IMR-90 (cell line): Measurements from ENCODE around the gene CAP2.

ENCODE experiments used
- RCOR1 ChIP-seq: IDR thresholded peaks from 2 replicates; pipeline ENCODE4 v1.6.1; 2012; ENCODE audit warnings: mild to moderate bottlenecking, low read length, improper control_type of control experiment; ENCODE audit not compliant: insufficient replicate concordance
- TF ChIP-seq, protein P1 (sequence below): conservative IDR thresholded peaks from 2 replicates; pipeline ENCODE4 v1.5.1; 2012; ENCODE audit warnings: mild to moderate bottlenecking, low read depth, low read length, improper control_type of control experiment

DNA sequence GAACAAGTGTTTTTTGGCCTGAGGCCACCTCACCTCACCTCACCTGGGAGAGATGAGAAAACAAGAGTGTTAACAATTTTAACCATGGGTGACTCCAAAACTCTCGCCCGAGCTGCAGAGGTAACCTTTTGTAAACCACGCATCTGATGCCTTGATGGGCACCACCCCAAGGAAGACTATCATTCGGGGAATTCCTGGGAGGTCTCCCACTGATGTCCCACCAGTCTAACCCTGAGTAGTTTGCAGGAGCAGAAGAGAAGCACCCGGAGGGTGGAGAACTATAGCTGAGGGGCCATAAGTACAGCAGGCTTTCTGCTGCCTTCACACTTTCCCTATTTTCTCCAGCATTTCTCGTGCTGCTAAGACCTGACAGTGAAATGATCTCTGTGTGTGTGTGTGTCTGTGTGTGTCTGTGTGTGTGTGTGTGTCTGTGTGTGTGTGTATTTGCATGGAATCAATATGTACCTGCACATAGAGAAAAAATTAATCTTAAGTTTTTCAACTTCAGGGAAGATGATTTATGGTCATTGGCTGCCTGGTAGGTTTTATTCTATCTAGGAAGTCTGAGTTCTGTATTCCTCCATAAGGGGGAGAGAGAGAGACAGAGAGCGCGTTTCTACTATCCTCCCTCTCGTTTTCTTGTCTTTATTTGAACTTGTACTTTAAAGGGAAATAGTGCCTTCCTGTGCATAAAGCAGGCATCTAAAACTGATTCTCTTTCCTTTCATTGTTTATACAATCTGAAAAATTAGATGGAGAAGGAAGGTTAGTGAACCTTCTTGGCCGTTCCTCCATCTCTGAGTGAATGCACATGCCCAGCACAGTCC lies 75.8 kb downstream of the CAP2 start:
- TF ChIP-seq, protein P1, sequence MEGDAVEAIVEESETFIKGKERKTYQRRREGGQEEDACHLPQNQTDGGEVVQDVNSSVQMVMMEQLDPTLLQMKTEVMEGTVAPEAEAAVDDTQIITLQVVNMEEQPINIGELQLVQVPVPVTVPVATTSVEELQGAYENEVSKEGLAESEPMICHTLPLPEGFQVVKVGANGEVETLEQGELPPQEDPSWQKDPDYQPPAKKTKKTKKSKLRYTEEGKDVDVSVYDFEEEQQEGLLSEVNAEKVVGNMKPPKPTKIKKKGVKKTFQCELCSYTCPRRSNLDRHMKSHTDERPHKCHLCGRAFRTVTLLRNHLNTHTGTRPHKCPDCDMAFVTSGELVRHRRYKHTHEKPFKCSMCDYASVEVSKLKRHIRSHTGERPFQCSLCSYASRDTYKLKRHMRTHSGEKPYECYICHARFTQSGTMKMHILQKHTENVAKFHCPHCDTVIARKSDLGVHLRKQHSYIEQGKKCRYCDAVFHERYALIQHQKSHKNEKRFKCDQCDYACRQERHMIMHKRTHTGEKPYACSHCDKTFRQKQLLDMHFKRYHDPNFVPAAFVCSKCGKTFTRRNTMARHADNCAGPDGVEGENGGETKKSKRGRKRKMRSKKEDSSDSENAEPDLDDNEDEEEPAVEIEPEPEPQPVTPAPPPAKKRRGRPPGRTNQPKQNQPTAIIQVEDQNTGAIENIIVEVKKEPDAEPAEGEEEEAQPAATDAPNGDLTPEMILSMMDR: no peak
- no peak for TF ChIP-seq RCOR1
